Endothelial cell (in vitro differentiated cells): ENCODE data around the gene PEPD. TPM values are rescaled to one million over a fixed set of nuclear protein-coding genes. Genes with fewer than 3 reads are reported as not detected.
"Not testable (repeated sequence)": the region's sequence is repeated elsewhere in the genome, so short reads cannot be mapped to it uniquely, and the experiment has no call there.

Experiments
- DNase-seq: peaks from one replicate; pipeline ENCODE4 v3.0.0; 2021; ENCODE audit warnings: low spot score
- H3K27ac Mint-ChIP-seq: one replicate; pipeline ENCODE4 v1.8.0; 2021; ENCODE audit warnings: mixed read lengths, inconsistent platforms; ENCODE audit not compliant: unreplicated experiment
- H3K27me3 Mint-ChIP-seq: one replicate; pipeline ENCODE4 v1.8.0; 2021; ENCODE audit warnings: mild to moderate bottlenecking, moderate library complexity, mixed read lengths, inconsistent platforms; ENCODE audit not compliant: unreplicated experiment
- H3K36me3 Mint-ChIP-seq: one replicate; pipeline ENCODE4 v1.8.0; 2021; ENCODE audit warnings: mild to moderate bottlenecking, low read depth, mixed read lengths, inconsistent platforms; ENCODE audit not compliant: unreplicated experiment
- H3K4me1 Mint-ChIP-seq: one replicate; pipeline ENCODE4 v1.8.0; 2021; ENCODE audit warnings: mild to moderate bottlenecking, mixed read lengths, inconsistent platforms; ENCODE audit not compliant: unreplicated experiment
- H3K4me3 Mint-ChIP-seq: one replicate; pipeline ENCODE4 v1.8.0; 2021; ENCODE audit warnings: mild to moderate bottlenecking, mixed read lengths, inconsistent platforms; ENCODE audit not compliant: unreplicated experiment
- H3K9me3 Mint-ChIP-seq: one replicate; pipeline ENCODE4 v1.8.0; 2021; ENCODE audit warnings: mixed read lengths, inconsistent platforms; ENCODE audit not compliant: unreplicated experiment
- total RNA-seq: library from RNA; stranded (reverse); fragmentation: NEBNext Ultra II Directional; extraction: Animal tissue kit (Norgen Biotek cat#: 25700); gene quantifications from one replicate; pipeline ENCODE4 v1.2.1, GENCODE V29; 2021; ENCODE audit not compliant: unreplicated experiment
- TF ChIP-seq, protein P1 (sequence below): fragments of 200-600 bp; sonication (generic); IDR thresholded peaks from one replicate; pipeline ENCODE4 v1.5.0; 2021; ENCODE audit warnings: antibody characterized with exemption; ENCODE audit not compliant: unreplicated experiment

PEPD gene
- total RNA-seq, 1 donor from 2014 or later: 40.5 TPM

DNA sequence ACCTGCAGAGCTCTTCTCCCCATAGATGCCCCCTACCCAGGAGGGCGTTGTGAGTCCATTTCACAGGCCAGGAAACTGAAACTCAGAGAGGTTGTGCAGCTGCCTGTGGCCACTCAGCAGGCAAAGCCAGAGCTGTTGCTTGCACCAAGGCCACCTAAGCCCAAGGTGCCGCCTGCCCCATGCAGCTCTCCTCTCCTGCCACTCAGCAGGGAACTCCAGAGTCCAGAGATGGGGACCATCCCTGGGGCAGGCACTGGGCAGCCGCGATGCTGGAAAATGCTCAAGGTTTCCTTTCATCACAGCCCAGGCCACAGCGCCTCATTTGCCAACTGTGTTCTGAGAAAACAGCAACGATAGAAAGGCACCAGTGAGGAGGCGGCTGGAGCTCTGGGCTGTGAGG lies 41.0 kb upstream of the PEPD start:
- TF ChIP-seq, protein P1, sequence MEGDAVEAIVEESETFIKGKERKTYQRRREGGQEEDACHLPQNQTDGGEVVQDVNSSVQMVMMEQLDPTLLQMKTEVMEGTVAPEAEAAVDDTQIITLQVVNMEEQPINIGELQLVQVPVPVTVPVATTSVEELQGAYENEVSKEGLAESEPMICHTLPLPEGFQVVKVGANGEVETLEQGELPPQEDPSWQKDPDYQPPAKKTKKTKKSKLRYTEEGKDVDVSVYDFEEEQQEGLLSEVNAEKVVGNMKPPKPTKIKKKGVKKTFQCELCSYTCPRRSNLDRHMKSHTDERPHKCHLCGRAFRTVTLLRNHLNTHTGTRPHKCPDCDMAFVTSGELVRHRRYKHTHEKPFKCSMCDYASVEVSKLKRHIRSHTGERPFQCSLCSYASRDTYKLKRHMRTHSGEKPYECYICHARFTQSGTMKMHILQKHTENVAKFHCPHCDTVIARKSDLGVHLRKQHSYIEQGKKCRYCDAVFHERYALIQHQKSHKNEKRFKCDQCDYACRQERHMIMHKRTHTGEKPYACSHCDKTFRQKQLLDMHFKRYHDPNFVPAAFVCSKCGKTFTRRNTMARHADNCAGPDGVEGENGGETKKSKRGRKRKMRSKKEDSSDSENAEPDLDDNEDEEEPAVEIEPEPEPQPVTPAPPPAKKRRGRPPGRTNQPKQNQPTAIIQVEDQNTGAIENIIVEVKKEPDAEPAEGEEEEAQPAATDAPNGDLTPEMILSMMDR: no peak

DNA sequence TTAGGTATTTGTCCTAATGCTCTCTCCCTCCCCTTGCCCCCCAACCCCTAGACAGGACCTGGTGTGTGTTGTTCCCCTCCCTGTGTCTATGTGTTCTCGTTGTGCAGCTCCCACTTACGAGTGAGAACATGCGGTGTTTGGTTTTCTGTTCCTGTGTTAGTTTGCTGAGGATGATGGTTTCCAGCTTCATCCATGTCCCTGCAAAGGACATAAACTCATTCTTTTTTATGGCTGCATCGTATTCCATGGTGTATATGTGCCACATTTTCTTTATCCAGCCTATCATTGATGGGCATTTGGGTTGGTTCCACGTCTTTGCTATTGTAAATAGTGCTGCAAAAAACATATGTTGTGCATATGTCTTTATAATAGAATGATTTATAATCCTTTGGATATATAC lies 40.1 kb upstream of the PEPD start:
- H3K4me1 Mint-ChIP-seq: peaks cover 21% of the 10 kb centered on the region
- not testable (repeated sequence) for H3K9me3 Mint-ChIP-seq, H3K36me3 Mint-ChIP-seq, H3K4me3 Mint-ChIP-seq, H3K27ac Mint-ChIP-seq, DNase-seq, H3K27me3 Mint-ChIP-seq

More for the DNA sequence above, 41.0 kb upstream of the PEPD start:
- DNase-seq: no peak
- peaks cover 7% of the 10 kb centered on the region for H3K27me3 Mint-ChIP-seq
- no peak overlapping the region for H3K4me3 Mint-ChIP-seq
- no peak overlapping the region for H3K27ac Mint-ChIP-seq
- H3K4me1 Mint-ChIP-seq: peaks cover 17% of the 10 kb centered on the region
- H3K9me3 Mint-ChIP-seq: peaks cover 4% of the 10 kb centered on the region
- H3K36me3 Mint-ChIP-seq: no peaks in the 10 kb centered on the region

DNA sequence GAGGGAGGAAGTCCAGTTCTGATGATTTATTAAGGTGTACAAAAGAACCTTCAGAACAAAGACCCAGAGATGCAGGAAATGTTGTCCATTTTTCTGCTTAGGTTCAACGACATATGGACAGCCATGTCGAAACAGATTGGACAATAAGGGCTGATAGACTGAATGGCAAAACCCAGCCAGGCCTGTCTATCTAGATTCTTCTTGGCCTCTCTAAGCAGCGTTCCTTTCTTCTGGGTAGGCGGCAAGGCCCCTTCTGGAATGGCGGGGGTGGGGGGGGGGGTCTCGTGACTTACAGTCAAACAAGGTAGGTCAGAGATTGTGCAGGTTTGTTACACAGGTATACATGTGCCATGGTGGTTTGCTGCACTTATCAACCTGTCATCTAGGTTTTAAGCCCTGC lies 39.7 kb upstream of the PEPD start:
- TF ChIP-seq, protein P1: no peak
- no peak for DNase-seq
- Mint-ChIP-seq H3K4me1 (peaks cover 19% of the 10 kb centered on the region), H3K9me3 (peaks cover 4% of the 10 kb centered on the region), H3K4me3 (no peak overlapping the region), H3K27ac (no peak overlapping the region), H3K36me3 (no peaks in the 10 kb centered on the region), H3K27me3 (peaks cover 7% of the 10 kb centered on the region)

DNA sequence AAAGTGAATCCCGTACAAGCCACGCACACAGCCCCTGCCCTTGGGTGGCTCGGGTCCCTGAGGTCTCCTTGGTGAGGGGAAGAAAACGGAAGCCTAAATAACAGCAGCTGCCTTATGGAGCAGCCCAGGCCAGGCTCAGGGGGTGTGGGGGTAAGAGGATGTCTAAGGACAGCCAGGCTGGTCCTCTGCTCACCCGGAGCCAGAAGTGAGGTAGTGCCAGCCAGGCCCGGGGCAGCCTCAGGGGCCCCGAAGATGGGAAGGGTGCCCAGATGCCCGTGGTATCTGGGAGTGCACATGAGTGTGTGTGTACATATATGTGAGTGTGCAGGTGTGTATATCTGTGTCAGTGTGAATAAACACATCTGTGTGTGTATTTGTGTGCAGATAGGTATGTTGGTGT lies 38.4 kb upstream of the PEPD start:
- Mint-ChIP-seq H3K36me3 (peaks cover 4% of the 10 kb centered on the region), H3K9me3 (no peaks in the 10 kb centered on the region), H3K27ac (no peak overlapping the region), H3K27me3 (peaks cover 8% of the 10 kb centered on the region), H3K4me1 (peaks cover 21% of the 10 kb centered on the region), H3K4me3 (no peak overlapping the region)
- TF ChIP-seq, protein P1: no peak
- DNase-seq: no peak

DNA sequence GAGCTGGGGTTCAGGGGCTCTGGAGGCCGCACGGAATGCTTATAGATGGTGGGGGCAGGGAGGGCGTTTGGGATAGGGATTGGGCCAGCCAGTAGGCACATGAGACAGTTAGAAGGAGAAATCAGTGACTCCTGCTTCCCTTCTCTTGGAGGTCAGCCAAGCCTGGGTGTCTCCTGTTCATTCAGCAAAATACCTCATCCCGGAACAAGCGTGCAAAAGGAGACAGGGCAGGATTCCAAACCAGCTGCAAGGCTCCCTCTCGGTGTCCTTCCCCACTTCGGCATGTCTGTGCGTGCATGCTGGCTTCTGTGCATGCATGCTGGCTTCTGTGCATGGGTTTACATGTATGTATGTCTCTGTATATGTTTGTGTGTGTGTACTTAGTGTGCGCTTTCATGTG lies 37.3 kb upstream of the PEPD start:
- Mint-ChIP-seq H3K27ac (no peak overlapping the region), H3K4me1 (peaks cover 28% of the 10 kb centered on the region), H3K4me3 (no peak overlapping the region), H3K9me3 (no peaks in the 10 kb centered on the region), H3K27me3 (peaks cover 8% of the 10 kb centered on the region), H3K36me3 (peaks cover 4% of the 10 kb centered on the region)
- no peak for DNase-seq
- TF ChIP-seq, protein P1: no peak

DNA sequence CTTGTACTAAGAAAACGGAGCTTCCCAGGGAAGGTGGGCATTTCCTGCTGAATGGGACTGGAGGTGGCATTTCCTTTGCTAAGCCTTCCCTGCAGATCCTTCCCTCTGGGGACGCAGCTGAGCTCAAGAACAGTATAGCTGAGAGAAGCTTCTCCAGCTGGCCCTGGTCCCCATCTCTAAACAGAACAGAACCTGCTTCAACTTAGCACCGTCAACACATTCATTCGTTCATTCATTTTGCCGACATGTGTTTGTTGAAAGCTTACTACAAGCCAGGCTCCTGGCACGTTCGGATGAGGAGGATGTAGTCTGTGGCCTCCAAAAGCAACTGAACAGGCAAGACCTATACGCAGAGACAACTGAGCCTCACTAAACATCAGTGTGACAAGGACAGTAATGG lies 36.6 kb upstream of the PEPD start:
- DNase-seq: no peak
- H3K27me3 Mint-ChIP-seq: peaks cover 8% of the 10 kb centered on the region
- H3K9me3 Mint-ChIP-seq: no peaks in the 10 kb centered on the region
- peak overlapping the region; percentile 13 for H3K4me3 Mint-ChIP-seq
- no peak overlapping the region for H3K27ac Mint-ChIP-seq
- H3K4me1 Mint-ChIP-seq: peaks cover 32% of the 10 kb centered on the region
- TF ChIP-seq, protein P1: no peak
- peaks cover 4% of the 10 kb centered on the region for H3K36me3 Mint-ChIP-seq
